Spinal cord (tissue), 10 donors: Measurements from ENCODE around the gene PI16. TPM values are rescaled to one million over a fixed set of nuclear protein-coding genes. Genes with fewer than 3 reads are reported as not detected.

Experiments used
- DNase-seq, 6 donors: peaks; one replicate each; pipeline versions ENCODE4 v3.0.0 to v3.0.0-alpha.2; 2013 to 2015; ENCODE audit warnings: low spot score in 6 of 6, low read depth in 4 of 6
- H3K27ac ChIP-seq: one replicate; pipeline ENCODE4 v1.5.1; 2013; ENCODE audit warnings: low read depth, low read length, control low read depth
- H3K27me3 ChIP-seq: one replicate; pipeline ENCODE4 v1.6.1; 2013; ENCODE audit warnings: low read length; ENCODE audit not compliant: control insufficient read depth, insufficient read depth
- H3K36me3 ChIP-seq: one replicate; pipeline ENCODE4 v1.6.1; 2013; ENCODE audit warnings: low read length; ENCODE audit not compliant: control insufficient read depth, insufficient read depth
- H3K4me1 ChIP-seq: one replicate; pipeline ENCODE4 v1.6.1; 2013; ENCODE audit warnings: low read length; ENCODE audit not compliant: control insufficient read depth, insufficient read depth
- H3K4me3 ChIP-seq: one replicate; pipeline ENCODE4 v1.5.1; 2013; ENCODE audit warnings: low read depth, low read length, control low read depth
- H3K9me3 ChIP-seq: one replicate; pipeline ENCODE4 v1.6.1; 2013; ENCODE audit warnings: low read length; ENCODE audit not compliant: control insufficient read depth, insufficient read depth
- WGBS: methylation state at CpG from one replicate; pipeline ENCODE4 v1.1.5; 2013; ENCODE audit warnings: missing lambda C conversion rate; ENCODE audit not compliant: insufficient coverage; 5-methylcytosine and 5-hydroxymethylcytosine counted together
- polyA plus RNA-seq, 2 donors: library from polyadenylated mRNA; unstranded; fragments of 120-200 nt; gene quantifications; one replicate each; pipeline ENCODE4 v1.2.1, GENCODE V29; 2013; ENCODE audit not compliant: insufficient read length in 2 of 2
- total RNA-seq, 2 donors: library from RNA; depleted of rRNA in 1 of 2; stranded (reverse); fragments of 120-200 nt in 1 of 2; fragments of >200 nt in 1 of 2; gene quantifications; one replicate each; pipeline versions ENCODE4 v1.2.3 to v1.2.4, GENCODE V29; 2013 to 2014
- donor health status: healthy.

Gene PI16
- total and polyA plus RNA-seq, 4 donors = 22.7 to 47.4 (median 29.2) TPM

GRCh38 chr6:36999061-36999750 is 44.7 kb downstream of the PI16 start:
- H3K36me3 ChIP-seq = no peaks in the 10 kb centered on the region
- H3K4me3 ChIP-seq = no peak overlapping the region
- 28% methylated on average over 10 of the region's 15 CpGs for WGBS
- H3K4me1 ChIP-seq = peaks cover 35% of the 10 kb centered on the region
- H3K27me3 ChIP-seq = no peaks in the 10 kb centered on the region
- DNase-seq = peak in 2 of 6 donors; percentile 79 to 84
- no peaks in the 10 kb centered on the region for H3K9me3 ChIP-seq
- H3K27ac ChIP-seq = peak overlapping the region; percentile 96

- Histone ChIP-seq H3K27me3 (no peaks in the 10 kb centered on the region), H3K9me3 (no peaks in the 10 kb centered on the region), H3K4me3 (no peak overlapping the region), H3K27ac (peak overlapping the region; percentile 96), H3K36me3 (no peaks in the 10 kb centered on the region), H3K4me1 (peaks cover 35% of the 10 kb centered on the region)
- peak in 1 of 6 donors; percentile 31 for DNase-seq
- 69% methylated on average over 4 of the region's 4 CpGs for WGBS
Observed at GRCh38 chr6:36999751-37000125, 45.2 kb downstream of the PI16 start.

GRCh38 chr6:37004044-37004980 is 49.8 kb downstream of the PI16 start:
- 76% methylated on average over 11 of the region's 11 CpGs for WGBS
- DNase-seq = no peak
- H3K4me3 ChIP-seq = no peak overlapping the region
- H3K9me3 ChIP-seq = no peaks in the 10 kb centered on the region
- no peaks in the 10 kb centered on the region for H3K36me3 ChIP-seq
- no peaks in the 10 kb centered on the region for H3K27me3 ChIP-seq
- no peak overlapping the region for H3K27ac ChIP-seq
- peaks cover 8% of the 10 kb centered on the region for H3K4me1 ChIP-seq

GRCh38 chr6:37005061-37005810 is 50.7 kb downstream of the PI16 start, which contains the start of gene FGD2:
Gene FGD2, plus strand, starts transcription at chr6:37005655. Its CDS starts 163 bp downstream, at chr6:37005818.
- no peak within 1 kb of the TSS for H3K4me3 ChIP-seq
- no peaks in the 10 kb centered on the region for H3K27me3 ChIP-seq
- DNase-seq = no peak
- H3K27ac ChIP-seq = no peak within 1 kb of the TSS
- no peaks in the 10 kb centered on the region for H3K9me3 ChIP-seq
- no peaks in the 10 kb centered on the region for H3K4me1 ChIP-seq
- 70% methylated on average over 9 of the region's 14 CpGs for WGBS
- no peaks in the 10 kb centered on the region for H3K36me3 ChIP-seq

GRCh38 chr6:37005827-37006567 is 51.5 kb downstream of the PI16 start:
- Histone ChIP-seq H3K4me3 (no peak overlapping the region), H3K4me1 (peaks cover 3% of the 10 kb centered on the region), H3K27me3 (no peaks in the 10 kb centered on the region), H3K27ac (no peak overlapping the region), H3K36me3 (no peaks in the 10 kb centered on the region), H3K9me3 (no peaks in the 10 kb centered on the region)
- DNase-seq = no peak
- whole genome bisulfite sequencing = 85% methylated on average over 4 of the region's 13 CpGs

- WGBS = 84% methylated on average over 4 of the region's 5 CpGs
- Histone ChIP-seq H3K4me1 (peaks cover 7% of the 10 kb centered on the region), H3K4me3 (no peak overlapping the region), H3K27ac (no peak overlapping the region), H3K27me3 (no peaks in the 10 kb centered on the region), H3K9me3 (no peaks in the 10 kb centered on the region), H3K36me3 (no peaks in the 10 kb centered on the region)
- no peak for DNase-seq
Observed at GRCh38 chr6:37006793-37007339, 52.3 kb downstream of the PI16 start.

GRCh38 chr6:37007340-37008043 is 53.0 kb downstream of the PI16 start:
- H3K4me3 ChIP-seq = no peak overlapping the region
- H3K4me1 ChIP-seq = peaks cover 7% of the 10 kb centered on the region
- H3K27me3 ChIP-seq = no peaks in the 10 kb centered on the region
- H3K9me3 ChIP-seq = no peaks in the 10 kb centered on the region
- no peak for DNase-seq
- 91% methylated on average over 10 of the region's 12 CpGs for WGBS
- no peak overlapping the region for H3K27ac ChIP-seq
- H3K36me3 ChIP-seq = no peaks in the 10 kb centered on the region

GRCh38 chr6:37008484-37009465 is 54.2 kb downstream of the PI16 start:
- WGBS = 89% methylated on average over 12 of the region's 15 CpGs
- DNase-seq = no peak
- peaks cover 7% of the 10 kb centered on the region for H3K4me1 ChIP-seq
- no peak overlapping the region for H3K4me3 ChIP-seq
- H3K27me3 ChIP-seq = no peaks in the 10 kb centered on the region
- H3K27ac ChIP-seq = no peak overlapping the region
- H3K36me3 ChIP-seq = no peaks in the 10 kb centered on the region
- no peaks in the 10 kb centered on the region for H3K9me3 ChIP-seq
